Activated naive CD8-positive, alpha-beta T cell treated with anti-CD3 and anti-CD28 coated beads, Interleukin-2, amount 10 ng/mL, durations not matched to agents 7 days and 5 days (primary cell): Measurements from ENCODE around the gene CCDC34. TPM values are rescaled to one million over a fixed set of nuclear protein-coding genes. Genes with fewer than 3 reads are reported as not detected.

Experiments
- ATAC-seq: fragments of 150-1000 bp; cut with Tn5 transposase; one replicate; pipeline ENCODE4 v1.10.0; 2021; ENCODE audit warnings: low read depth, moderate library complexity
- POLR2A ChIA-PET: fragments of 350-600 bp; sonication (Branson Sonifier 250); formaldehyde crosslinking; loops from one replicate; lab custom pipeline; 2021; ENCODE audit warnings: antibody characterized with exemption; lab: Charles Lee
- DNase-seq: peaks from one replicate; pipeline ENCODE4 v3.0.0; 2021
- H3K27ac Mint-ChIP-seq: one replicate; pipeline ENCODE4 v1.8.0; 2022; ENCODE audit warnings: mild to moderate bottlenecking, mixed read lengths
- H3K27me3 Mint-ChIP-seq: one replicate; pipeline ENCODE4 v1.8.0; 2022; ENCODE audit warnings: mild to moderate bottlenecking, moderate library complexity, mixed read lengths
- H3K36me3 Mint-ChIP-seq: one replicate; pipeline ENCODE4 v1.8.0; 2021; ENCODE audit warnings: mild to moderate bottlenecking, mixed read lengths
- H3K4me1 Mint-ChIP-seq: one replicate; pipeline ENCODE4 v1.8.0; 2021; ENCODE audit warnings: mixed read lengths
- H3K4me3 Mint-ChIP-seq: one replicate; pipeline ENCODE4 v1.8.0; 2022; ENCODE audit warnings: mild to moderate bottlenecking, moderate library complexity, mixed read lengths
- H3K9me3 Mint-ChIP-seq: one replicate; pipeline ENCODE4 v1.8.0; 2021; ENCODE audit warnings: mixed read lengths
- total RNA-seq, 2 experiments: library from RNA; stranded (reverse); gene quantifications; one replicate each; pipeline ENCODE4 v1.2.3, GENCODE V29; 2021

Gene CCDC34
- total RNA-seq, 2 experiments from 2014 or later: 15.9 to 18.0 TPM

- ATAC-seq (no peak), DNase-seq (no peak)
- Mint-ChIP-seq H3K4me1 (no peaks in the 10 kb centered on the region), H3K36me3 (no peaks in the 10 kb centered on the region), H3K9me3 (no peaks in the 10 kb centered on the region), H3K4me3 (no peak overlapping the region), H3K27me3 (no peaks in the 10 kb centered on the region), H3K27ac (no peak overlapping the region)
- POLR2A ChIA-PET: no interaction called here
Measured at GRCh38 chr11:27401280-27401832, 38.3 kb upstream of the CCDC34 start.

DNA sequence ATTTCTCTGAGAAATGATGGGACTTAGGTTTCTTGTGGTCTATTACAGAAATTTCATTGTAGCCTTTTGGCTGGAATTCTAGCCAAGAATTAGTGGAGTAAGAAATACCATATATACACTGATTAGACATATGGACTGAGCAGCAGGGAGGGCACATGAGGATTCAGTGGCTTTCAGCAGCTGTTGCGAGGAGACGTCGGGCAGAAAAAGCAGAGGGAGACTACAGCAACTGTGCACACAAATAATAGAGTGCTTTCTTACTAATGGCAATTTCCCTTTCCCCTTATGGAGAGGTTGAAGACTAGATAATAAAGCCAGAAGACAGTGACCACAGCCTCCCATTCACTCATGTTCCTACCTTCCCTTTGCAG lies 35.4 kb upstream of the CCDC34 start:
- DNase-seq (no peak), ATAC-seq (no peak)
- H3K27ac Mint-ChIP-seq: no peak overlapping the region
- POLR2A ChIA-PET: no interaction called here
- no peaks in the 10 kb centered on the region for H3K27me3 Mint-ChIP-seq
- H3K4me1 Mint-ChIP-seq: no peaks in the 10 kb centered on the region
- no peaks in the 10 kb centered on the region for H3K9me3 Mint-ChIP-seq
- H3K36me3 Mint-ChIP-seq: no peaks in the 10 kb centered on the region
- H3K4me3 Mint-ChIP-seq: no peak overlapping the region

DNA sequence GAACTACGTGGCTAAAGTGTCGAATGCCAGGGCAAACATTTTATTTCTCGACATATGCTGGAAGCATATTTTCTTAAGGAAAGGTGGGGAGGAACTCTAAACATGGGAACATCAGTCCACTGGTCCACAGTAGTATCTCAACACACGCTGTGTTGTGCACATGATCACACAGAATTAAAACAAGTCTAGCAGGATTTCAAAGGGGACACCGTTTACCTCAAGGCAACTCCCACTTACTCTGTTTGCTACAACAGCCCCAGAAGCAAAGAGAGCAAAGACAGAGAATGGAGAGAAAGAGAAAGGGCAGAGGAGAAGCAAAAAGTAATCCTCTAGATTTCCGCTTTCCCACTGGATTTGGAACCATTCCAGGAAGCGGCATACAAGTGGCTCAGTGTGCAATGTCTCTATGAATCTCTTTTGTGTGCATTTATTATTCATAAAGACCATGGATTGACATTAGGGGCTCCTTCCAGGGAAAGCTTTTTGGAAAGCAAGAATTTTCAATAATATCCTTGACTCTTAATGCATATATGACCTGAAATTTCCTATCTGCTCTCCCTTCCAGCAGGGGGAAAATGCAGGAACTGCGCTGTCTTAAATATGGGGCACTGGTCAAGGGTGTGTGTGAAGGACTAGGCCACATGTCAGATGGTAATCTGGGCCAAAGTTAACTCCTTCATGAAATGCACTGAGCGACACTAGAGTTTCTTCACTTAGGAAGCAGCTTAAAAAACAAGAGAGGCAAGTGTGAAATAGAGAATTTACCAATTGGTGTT lies 34.8 kb upstream of the CCDC34 start:
- ATAC-seq (no peak), DNase-seq (no peak)
- POLR2A ChIA-PET: no interaction called here
- no peaks in the 10 kb centered on the region for H3K36me3 Mint-ChIP-seq
- H3K27me3 Mint-ChIP-seq: no peaks in the 10 kb centered on the region
- H3K27ac Mint-ChIP-seq: no peak overlapping the region
- H3K4me3 Mint-ChIP-seq: no peak overlapping the region
- no peaks in the 10 kb centered on the region for H3K9me3 Mint-ChIP-seq
- H3K4me1 Mint-ChIP-seq: no peaks in the 10 kb centered on the region

DNA sequence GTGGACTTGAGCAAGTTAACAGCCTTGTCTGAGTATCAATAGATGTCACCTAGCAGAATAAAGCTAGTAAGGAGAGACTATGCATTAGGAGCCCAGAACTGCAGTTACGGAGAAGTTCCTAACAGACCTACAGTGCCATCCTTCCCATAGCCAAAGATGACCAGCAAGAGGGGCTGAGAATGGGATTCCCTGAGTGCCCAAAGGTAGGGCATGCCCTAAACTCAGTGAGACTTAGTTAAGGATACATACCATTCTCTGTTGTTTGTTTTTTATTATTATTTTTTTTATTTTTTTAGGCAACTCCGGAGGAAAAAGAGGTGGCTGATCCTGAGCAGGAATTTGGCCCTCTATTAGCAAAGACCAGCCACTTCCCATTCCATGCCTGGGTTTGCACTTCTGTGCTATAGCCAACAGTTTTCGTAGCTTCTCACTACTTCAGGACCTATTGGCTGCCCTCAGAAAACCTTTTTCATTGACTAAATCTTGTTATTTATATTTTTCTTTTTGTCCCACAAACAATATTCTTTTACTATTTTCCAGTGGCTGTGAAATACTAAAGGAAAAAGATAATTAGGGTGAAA lies 33.3 kb upstream of the CCDC34 start:
- DNase-seq (no peak), ATAC-seq (no peak)
- no peaks in the 10 kb centered on the region for H3K36me3 Mint-ChIP-seq
- POLR2A ChIA-PET: no interaction called here
- no peaks in the 10 kb centered on the region for H3K27me3 Mint-ChIP-seq
- H3K9me3 Mint-ChIP-seq: no peaks in the 10 kb centered on the region
- H3K4me3 Mint-ChIP-seq: no peak overlapping the region
- H3K27ac Mint-ChIP-seq: no peak overlapping the region
- no peaks in the 10 kb centered on the region for H3K4me1 Mint-ChIP-seq

DNA sequence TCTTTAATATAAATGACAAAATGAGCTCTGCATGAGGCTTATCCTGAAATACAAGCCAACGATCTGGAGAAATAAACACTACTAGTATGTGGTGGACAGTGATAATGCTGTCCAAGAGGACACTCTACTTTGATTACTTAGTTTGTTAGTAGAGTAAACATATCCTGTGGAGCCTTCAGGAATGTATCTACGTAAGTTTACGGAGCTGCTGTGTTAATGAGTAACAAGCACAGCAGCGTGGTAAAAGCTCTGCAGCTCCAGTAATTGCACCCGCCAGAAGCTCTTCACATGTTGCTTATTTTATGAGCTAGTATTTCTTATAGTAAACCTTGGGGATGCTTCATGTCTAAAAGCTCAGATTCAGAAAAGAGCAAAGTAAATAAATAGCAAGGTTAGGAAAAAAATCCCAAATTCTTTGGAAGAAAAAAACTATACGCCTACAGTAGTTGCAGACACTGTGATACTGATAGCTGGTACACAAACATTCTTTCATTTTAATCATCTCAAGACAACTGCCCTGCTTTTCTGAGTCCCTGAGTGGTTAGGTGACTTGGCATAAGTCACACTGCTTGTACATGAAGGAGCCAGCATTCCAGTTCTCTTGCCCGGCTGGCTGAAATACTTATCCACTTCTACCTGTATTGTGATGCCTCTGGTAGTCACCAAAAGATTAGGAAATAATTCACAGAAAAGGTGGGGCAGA lies 32.7 kb upstream of the CCDC34 start:
- Mint-ChIP-seq H3K27me3 (no peaks in the 10 kb centered on the region), H3K9me3 (no peaks in the 10 kb centered on the region), H3K36me3 (no peaks in the 10 kb centered on the region), H3K4me3 (no peak overlapping the region), H3K27ac (no peak overlapping the region), H3K4me1 (no peaks in the 10 kb centered on the region)
- DNase-seq (no peak), ATAC-seq (no peak)
- POLR2A ChIA-PET: no interaction called here

GRCh38 chr11:27394781-27395228 lies 31.8 kb upstream of the CCDC34 start:
- H3K9me3 Mint-ChIP-seq: no peaks in the 10 kb centered on the region
- H3K36me3 Mint-ChIP-seq: no peaks in the 10 kb centered on the region
- ATAC-seq (no peak), DNase-seq (no peak)
- POLR2A ChIA-PET: no interaction called here
- no peaks in the 10 kb centered on the region for H3K27me3 Mint-ChIP-seq
- H3K27ac Mint-ChIP-seq: no peak overlapping the region
- H3K4me1 Mint-ChIP-seq: no peaks in the 10 kb centered on the region
- H3K4me3 Mint-ChIP-seq: no peak overlapping the region

DNA sequence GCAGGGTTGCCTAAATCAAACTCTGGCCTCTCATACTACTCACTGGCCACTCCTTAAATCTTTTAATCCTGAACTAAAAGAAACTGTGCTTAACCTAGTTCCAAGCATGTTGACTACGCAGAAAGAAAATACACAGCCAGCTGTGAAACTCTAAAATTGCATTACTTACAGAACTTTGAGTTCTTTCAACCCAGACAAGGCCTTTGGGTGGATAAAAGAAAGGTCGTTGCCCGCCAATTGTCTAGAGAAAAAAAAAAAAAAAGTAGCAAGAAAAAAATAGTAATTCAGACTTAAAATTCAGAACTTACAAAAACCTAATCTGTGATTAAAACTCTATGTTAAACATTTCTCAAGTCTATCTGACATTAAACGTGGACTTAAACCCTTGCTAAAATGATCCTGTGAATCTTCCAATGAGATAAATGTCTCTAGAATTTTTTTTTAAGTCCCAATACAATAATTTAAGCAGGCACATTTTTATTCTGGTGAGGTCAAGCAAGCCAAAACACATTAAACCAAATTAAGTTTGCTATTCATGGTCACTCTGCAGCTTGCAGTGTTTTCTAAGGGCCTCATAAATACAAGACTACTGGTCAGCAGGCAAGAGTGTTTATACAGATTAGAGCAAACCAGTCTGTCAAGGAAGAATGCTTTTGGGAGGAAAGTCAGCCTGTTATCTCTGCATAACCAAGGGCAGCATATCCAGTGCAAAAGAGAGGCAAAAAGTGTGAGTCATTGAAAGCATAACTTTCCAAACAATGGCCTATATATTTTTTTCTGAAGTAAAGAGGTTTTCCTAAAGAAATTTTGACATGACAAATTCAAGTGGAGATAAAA lies 29.5 kb upstream of the CCDC34 start:
- Mint-ChIP-seq H3K36me3 (no peaks in the 10 kb centered on the region), H3K4me1 (no peaks in the 10 kb centered on the region)
- no peak for DNase-seq

DNA sequence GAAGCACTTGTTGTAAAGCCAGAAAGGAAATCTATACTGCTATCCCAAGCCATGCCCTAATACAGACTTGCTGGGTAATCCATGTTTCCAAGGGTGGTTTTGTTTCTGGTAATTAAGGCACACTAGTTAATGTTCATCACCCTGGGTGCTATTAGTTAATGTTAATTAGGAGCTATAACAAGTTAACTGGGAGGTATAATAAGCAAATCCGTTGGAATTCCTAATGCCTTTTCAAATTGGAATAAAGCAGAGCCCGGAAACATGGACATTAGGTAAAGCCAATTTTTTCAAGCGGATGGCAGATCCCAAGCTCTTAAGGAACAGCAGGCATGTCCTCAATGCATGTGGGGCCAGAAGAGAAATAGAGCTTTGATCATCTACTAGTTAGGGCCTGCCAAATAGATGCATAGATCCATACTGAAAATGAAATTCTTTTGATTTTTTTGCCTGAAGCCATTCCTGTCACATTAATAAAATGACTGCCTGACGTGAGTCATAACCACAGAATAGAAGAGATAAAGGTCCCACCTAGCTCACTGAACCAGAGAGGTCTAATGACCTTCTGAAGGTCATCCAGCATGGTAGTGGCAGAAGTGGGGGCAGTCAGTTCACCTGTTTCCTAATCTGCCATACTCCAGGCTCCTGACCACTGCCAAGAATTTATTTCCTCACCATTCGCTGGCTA lies 28.5 kb upstream of the CCDC34 start:
- H3K9me3 Mint-ChIP-seq: no peaks in the 10 kb centered on the region
- no peaks in the 10 kb centered on the region for H3K36me3 Mint-ChIP-seq
- POLR2A ChIA-PET: no interaction called here
- no peak for ATAC-seq
- peaks cover 7% of the 10 kb centered on the region for H3K27me3 Mint-ChIP-seq
- no peak overlapping the region for H3K27ac Mint-ChIP-seq
- no peaks in the 10 kb centered on the region for H3K4me1 Mint-ChIP-seq
- no peak for DNase-seq
- H3K4me3 Mint-ChIP-seq: no peak overlapping the region

More for the DNA sequence above, 29.5 kb upstream of the CCDC34 start:
- H3K9me3 Mint-ChIP-seq: no peaks in the 10 kb centered on the region
- POLR2A ChIA-PET: no interaction called here
- peaks cover 2% of the 10 kb centered on the region for H3K27me3 Mint-ChIP-seq
- H3K4me3 Mint-ChIP-seq: no peak overlapping the region
- no peak overlapping the region for H3K27ac Mint-ChIP-seq
- ATAC-seq: no peak

GRCh38 chr11:27390318-27391295 lies 27.6 kb upstream of the CCDC34 start:
- Mint-ChIP-seq H3K36me3 (no peaks in the 10 kb centered on the region), H3K27me3 (peaks cover 11% of the 10 kb centered on the region), H3K9me3 (no peaks in the 10 kb centered on the region), H3K4me3 (no peak overlapping the region), H3K4me1 (no peaks in the 10 kb centered on the region), H3K27ac (no peak overlapping the region)
- POLR2A ChIA-PET: interaction anchor here (0.6 kb wide), 1 partner anchor 92 kb away, joined by 3 read pairs; no protein-coding TSS in a partner anchor
- no peak for DNase-seq
- no peak for ATAC-seq

GRCh38 chr11:27388869-27389268 lies 25.9 kb upstream of the CCDC34 start:
- Mint-ChIP-seq H3K4me3 (no peak overlapping the region), H3K27ac (no peak overlapping the region), H3K27me3 (peaks cover 13% of the 10 kb centered on the region), H3K36me3 (no peaks in the 10 kb centered on the region), H3K4me1 (no peaks in the 10 kb centered on the region), H3K9me3 (no peaks in the 10 kb centered on the region)
- no peak for DNase-seq
- POLR2A ChIA-PET: no interaction called here
- ATAC-seq: no peak

- H3K4me1 Mint-ChIP-seq: no peaks in the 10 kb centered on the region
- ATAC-seq (no peak), DNase-seq (no peak)
- H3K27ac Mint-ChIP-seq: no peak overlapping the region
- no peaks in the 10 kb centered on the region for H3K9me3 Mint-ChIP-seq
- H3K4me3 Mint-ChIP-seq: no peak overlapping the region
- peaks cover 13% of the 10 kb centered on the region for H3K27me3 Mint-ChIP-seq
- H3K36me3 Mint-ChIP-seq: no peaks in the 10 kb centered on the region
- POLR2A ChIA-PET: no interaction called here
Measured at GRCh38 chr11:27388001-27388400, 25.0 kb upstream of the CCDC34 start.

- POLR2A ChIA-PET: no interaction called here
- H3K4me3 Mint-ChIP-seq: no peak overlapping the region
- peaks cover 13% of the 10 kb centered on the region for H3K27me3 Mint-ChIP-seq
- H3K36me3 Mint-ChIP-seq: no peaks in the 10 kb centered on the region
- no peaks in the 10 kb centered on the region for H3K9me3 Mint-ChIP-seq
- H3K27ac Mint-ChIP-seq: no peak overlapping the region
- no peaks in the 10 kb centered on the region for H3K4me1 Mint-ChIP-seq
- ATAC-seq (no peak), DNase-seq (no peak)
Measured at GRCh38 chr11:27387362-27387761, 24.3 kb upstream of the CCDC34 start.
